ENCODE measurements around the gene LRMDA.

Gene LRMDA

DNA sequence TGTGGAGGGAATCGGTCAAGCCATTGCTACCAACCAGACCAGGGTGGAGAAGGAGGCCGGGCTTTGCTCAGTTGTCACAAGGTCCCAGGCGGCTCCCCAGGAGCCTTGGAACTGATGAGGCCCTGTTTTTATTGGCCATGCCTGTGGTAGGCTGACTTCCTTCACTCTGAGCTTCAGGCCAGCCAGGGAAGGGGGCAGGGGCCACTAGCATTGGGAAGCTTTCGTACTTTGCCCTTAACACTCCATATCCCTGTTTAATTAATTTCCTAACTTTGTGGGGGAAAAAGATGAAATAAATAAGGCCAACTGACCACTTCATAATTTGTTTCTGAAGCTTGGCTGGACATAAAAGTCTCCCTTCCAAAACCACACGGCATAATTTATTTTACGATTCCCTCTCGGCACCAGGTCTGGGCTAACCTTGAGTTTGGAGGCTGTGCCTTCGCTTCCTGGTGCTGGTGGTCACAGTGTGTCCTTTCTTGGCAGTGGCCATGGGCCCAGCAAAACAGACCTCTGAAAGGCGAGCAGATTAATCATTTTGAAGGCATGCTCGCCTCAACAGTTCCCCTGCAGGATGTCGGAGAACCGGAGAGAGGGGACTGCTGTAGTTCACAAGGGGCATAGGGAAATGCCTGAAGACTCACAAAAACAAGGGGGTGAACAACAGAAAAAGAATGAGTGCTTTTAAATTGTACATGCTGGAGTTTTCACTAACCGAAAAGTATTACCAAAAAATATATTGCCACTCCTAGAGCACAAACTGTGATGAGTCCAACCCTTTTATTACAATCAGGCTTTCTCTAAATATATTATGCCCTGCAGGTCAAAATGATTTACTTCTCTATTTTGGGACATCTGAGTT lies 966.0 kb downstream of the LRMDA start:
- no peak for DNase-seq

GRCh38 chr10:76398043-76398710 lies 966.8 kb downstream of the LRMDA start:
- peak; percentile 50 for DNase-seq

- no peak for DNase-seq
Observed at GRCh38 chr10:76399226-76399625, 967.8 kb downstream of the LRMDA start.

DNA sequence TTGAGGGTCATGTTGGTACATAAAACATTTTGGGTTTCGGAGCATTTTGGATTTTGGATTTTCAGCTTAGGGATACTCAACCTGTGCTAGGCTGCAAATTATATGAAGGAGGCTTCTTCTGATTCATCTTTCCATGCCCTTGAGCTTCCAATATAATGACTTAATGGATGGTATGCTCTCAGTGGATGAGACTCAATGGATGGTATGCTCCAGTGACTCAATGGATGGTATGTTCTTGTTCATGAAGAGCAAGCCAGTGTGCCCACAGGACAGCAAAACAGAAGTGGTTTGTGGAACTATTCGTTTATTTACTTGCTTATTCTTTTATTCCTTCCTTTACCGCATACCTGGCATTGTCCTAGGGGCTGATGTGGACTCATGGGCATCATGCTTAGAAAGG lies 969.6 kb downstream of the LRMDA start:
- no peak for DNase-seq

GRCh38 chr10:76403912-76404311 lies 972.5 kb downstream of the LRMDA start:
- DNase-seq, result no peak

- no peak for DNase-seq
Observed at GRCh38 chr10:76404531-76404930, 973.1 kb downstream of the LRMDA start.

DNA sequence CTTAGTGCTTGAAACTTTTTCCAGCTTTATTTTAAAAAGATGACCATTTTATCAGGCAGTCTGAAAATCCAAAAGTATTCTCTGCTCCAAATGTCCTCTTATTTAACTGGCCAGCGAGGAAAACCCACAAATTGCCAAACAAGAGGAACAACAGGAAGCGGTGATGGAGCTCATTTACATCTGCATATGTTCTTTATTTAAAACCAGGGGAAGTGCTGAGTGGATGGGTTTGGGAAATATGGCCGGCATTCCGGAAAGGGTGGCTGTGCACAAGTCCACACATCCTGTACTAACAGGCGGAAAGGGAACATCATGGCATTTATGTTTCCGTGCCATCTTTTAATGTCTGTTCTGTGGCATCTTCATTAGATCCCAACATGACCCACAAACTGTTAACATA lies 974.5 kb downstream of the LRMDA start:
- no peak for DNase-seq

GRCh38 chr10:76408646-76409045 lies 977.2 kb downstream of the LRMDA start:
- DNase-seq, result peak; percentile 50

DNA sequence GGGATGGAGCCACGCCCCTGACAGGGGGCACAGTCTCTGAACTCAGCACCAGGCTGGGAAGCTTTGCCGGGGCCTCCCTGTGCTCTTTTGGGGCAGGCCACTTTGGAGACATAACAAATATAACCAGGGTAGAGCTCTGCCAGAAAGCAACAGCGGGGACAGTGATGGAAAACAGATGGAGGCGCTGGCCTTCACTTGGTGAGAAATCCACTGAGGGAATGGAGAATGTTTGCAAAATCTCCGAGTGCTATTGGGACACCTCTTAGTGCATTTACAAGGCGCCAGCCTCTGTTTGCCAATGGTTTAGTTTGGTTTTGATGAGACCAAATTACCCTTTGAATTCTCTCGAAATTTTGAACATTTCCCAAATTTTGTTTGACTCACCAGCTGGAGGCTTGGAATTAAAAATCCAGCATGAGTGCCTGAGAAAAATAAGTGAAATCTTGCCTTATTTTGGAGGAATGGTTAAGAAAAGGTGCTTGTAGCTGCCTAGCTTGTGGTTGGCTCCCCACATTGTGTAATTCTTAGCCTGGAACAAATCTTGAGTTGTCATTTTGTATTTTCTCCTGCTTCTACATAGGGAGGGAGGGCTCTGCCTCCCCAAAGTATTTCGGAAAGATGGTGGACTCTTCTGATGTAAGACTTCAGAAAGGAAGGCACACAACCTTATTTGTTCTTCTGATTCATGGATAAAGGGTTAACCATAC lies 980.5 kb downstream of the LRMDA start:
- DNase-seq, result no peak

DNA sequence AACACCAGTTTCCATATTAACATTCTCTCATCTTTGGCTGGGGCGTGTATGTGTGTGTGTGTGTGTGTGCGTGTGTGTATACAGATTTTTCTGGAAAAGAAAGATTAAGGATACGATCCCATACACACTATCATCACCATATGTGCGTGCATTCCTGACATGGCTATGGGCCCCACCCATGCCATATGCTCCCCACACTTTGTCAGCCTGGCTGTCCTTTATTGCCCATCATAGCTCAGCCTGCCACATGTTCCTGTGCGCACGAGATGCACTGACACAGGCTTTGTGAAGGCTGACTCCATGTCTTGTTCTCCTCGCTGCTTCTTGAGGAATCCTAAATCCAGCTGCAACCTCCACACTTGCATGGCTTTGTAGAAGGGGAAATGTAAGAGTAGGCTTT lies 984.1 kb downstream of the LRMDA start:
- no peak for DNase-seq

DNA sequence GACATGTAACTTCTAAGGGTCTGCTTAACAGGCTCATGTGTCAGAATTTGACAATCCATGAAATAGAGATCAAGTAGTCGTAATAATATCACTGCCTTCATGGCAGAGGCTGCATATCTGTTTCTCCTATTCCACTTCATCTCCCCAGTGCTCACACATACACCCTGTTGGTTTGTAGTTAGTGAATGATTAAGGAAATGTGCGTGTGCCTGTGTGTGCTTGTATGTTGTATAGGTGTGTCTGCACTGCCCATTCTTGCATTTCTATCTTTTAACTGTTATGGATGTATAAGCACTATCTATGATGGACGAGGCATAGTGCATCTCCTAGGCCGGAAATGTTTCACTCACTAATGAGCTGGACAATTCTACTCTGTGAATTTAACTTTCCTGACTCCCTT lies 985.2 kb downstream of the LRMDA start:
- DNase-seq, result no peak

DNA sequence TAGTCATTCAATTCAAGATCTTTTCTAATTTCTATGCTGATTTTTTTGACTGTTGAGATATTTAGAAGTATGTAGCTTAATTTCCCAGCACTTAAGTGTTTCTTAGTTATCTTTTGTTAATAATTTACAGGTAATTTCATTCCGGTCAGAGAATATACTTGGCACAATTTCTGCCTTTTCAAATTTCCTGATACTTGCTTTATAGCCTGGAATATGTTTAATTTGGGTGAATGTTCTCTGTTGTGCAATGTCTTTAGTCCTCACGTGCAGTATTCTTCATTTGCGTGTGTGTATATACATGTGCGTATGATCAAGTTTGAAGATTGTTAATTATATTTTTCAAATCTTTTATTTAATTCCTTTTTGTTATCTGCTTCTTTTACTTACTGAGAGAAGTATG lies 989.3 kb downstream of the LRMDA start:
- DNase-seq, result no peak

GRCh38 chr10:76422769-76423168 lies 991.3 kb downstream of the LRMDA start:
- no peak for DNase-seq

DNA sequence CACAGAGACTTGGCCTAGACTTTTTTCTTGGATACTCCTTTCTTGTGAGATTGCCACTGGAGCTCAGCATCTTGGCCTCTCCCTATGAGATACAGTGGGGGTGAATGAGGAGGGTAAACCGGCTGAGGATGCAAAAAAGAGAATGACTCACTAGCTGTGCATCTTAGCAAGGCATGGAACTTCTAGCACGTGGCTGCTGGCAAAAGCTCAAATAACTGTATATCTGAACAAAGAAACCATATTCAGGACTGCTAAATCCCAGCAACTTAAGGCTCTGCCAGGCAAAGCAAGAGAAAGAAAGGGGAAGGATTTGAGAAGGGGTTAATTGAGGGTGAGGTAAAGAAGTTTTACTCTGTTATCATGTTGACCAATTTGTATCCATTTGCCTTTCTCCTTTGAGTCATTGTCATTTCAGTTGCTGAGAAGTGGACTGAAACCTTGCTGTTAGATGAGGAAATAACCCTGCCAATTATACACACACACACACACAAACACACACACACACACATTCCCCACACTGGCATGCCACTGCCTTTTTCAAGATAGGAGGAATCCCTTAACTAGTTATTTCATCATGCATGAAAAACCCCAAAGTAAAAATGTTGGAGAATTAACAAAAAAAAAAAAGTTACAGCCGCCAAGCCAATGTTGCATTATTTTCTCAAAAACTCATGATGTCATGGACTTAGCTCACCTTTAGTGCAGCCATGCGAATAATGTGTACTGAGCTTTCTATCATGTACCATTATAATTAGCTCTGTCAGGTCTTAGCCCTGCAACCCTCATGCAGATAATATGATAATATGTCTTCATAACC lies 997.3 kb downstream of the LRMDA start:
- peak; percentile 28 for DNase-seq

DNA sequence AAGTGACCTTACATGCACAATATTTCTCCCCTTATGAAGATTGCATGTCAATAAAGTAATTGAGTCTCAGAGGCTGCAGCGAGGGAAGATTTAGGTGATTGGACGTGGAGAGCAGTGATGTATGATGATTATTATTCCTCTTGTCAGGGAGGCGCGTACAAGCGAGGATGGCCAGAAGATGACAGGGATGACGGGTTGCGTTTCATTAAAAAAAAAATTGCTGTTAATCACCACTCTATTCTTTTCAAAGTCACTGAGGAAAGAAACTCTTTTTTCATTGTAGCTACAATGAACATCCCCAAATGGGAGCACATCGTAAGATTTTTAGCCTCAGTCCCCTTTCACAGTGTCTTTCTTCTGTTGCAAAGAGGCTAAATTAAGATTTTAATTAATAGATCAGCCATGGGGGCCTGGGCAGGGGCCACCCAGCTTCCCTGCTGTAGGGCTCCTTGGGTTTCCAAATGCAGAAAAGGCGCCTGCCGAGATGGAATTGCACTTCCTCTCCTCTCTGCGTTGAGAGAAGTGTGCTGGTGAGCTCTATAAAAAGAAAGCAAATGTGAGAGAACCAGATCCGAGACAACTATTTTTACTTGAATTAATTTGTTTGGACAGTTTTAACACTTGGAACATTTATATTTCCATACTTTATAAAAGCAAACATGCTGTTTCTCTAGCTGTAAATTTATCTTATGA lies 998.1 kb downstream of the LRMDA start:
- DNase-seq, result peak; percentile 37

- DNase-seq, result peak; percentile 72
Observed at GRCh38 chr10:76430061-76430645, 998.7 kb downstream of the LRMDA start.

DNA sequence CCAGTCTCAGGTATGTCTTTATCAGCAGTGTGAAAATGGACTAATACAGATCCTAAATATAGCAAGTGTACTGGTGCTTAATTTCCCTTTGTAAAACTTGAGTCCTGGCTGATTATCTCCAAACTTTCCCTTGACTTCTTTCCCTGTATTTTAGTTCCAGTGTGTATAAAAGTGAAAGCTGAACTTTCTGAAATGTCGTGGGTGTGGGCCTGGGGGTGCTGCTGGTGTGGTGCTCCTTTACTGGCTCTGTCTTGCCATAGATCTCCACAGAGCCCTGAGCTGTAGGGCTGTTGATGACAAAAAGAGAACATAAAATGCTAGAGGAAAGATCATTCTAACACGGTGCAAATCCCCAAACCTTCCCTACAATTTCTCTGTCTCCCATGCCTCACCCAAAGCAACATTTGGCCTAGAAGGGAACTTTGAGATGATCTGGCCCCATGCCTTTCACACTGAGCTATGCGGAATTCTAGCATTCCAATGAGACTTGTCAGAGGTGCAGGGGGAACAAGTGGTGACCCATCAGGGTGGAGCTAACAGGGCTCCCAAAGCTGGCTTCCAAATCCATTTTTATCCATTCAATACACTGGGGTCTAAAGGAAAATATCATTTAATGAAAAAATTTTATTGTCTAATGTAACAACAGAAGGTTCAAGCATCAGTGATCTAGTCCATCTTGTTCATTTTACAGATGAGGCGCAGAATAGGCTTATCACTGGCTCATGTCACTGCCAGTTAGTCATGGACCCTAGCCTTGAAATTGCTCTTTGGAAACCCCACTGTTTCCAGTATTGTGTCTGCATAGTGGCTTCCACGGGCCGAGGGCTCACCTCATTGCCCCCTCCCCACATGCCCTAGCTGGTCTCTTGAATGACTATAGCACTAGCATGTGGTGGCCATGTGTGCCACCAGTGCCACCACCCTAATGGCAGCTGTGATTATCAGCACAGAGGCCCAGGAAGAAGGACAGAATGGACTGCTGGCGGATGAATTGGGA lies 1000.9 kb downstream of the LRMDA start:
- DNase-seq, result no peak

DNA sequence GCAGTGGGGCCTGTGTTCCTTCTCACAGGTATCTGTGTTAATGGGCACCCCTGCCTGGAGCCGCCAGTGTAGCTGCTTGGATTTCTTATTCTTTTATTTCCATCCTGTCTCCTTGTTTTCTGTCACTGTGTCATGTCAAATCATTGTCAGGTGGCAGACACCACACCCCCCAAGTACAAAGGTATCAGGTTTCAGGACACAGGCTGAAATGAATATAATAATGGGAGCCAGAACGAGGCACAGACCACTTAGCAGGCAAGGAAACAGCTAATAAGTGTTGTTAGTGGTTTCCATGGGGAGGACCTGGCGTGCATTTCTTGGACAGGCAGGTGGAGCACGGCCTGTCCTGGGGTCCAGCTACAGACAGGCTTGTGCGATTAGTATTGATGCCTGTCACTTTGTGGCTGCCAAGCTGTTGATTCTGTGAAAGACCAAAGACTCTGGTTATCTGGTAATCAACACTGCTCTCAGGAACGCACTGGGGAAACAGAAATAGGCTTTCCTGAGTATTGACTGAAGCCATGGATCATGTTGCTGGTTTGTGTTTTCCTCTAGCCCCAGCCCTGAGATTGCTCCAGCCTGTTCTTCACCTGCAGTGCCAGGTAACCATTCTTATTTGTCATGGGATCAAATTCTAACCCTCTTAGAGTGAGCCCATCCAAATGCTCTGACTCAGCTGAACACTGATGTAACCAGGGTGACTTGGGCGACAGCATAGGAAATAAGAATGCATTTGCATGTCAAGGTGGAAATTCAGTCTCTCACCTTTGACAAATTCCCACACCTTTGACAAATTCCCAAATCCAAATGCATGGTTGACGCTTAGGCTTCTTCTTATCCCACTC lies 1002.0 kb downstream of the LRMDA start:
- DNase-seq, result peak; percentile 91

- no peak for DNase-seq
Observed at GRCh38 chr10:76435157-76435556, 1003.7 kb downstream of the LRMDA start.

- no peak for DNase-seq
Observed at GRCh38 chr10:76436401-76436811, 1005.0 kb downstream of the LRMDA start.
